HEK293 (cell line): ENCODE measurements around the gene MOSMO.

Source experiments
- CTCF ChIP-seq: fragments of 450-650 bp; formaldehyde crosslinking; IDR thresholded peaks from 2 replicates; pipeline ENCODE4 v1.5.1; 2016; ENCODE audit warnings: missing biosample characterization, missing genetic modification characterization
- KLF16 ChIP-seq: fragments of 450-650 bp; formaldehyde crosslinking; IDR thresholded peaks from 2 replicates; pipeline ENCODE4 v1.5.1; 2017; ENCODE audit warnings: missing biosample characterization, missing genetic modification characterization
- PRDM4 ChIP-seq: fragments of 450-650 bp; formaldehyde crosslinking; IDR thresholded peaks from 2 replicates; pipeline ENCODE4 v1.5.1; 2017; ENCODE audit warnings: missing biosample characterization, missing genetic modification characterization
- YY1 ChIP-seq: fragments of 450-650 bp; formaldehyde crosslinking; IDR thresholded peaks from 2 replicates; pipeline ENCODE4 v1.5.1; 2018; ENCODE audit warnings: missing biosample characterization, missing genetic modification characterization
- ZFP41 ChIP-seq: fragments of 450-650 bp; formaldehyde crosslinking; IDR thresholded peaks from 2 replicates; pipeline ENCODE4 v1.5.1; 2016; ENCODE audit warnings: missing biosample characterization, missing genetic modification characterization, borderline replicate concordance
- ZNF488 ChIP-seq: fragments of 450-650 bp; formaldehyde crosslinking; IDR thresholded peaks from 2 replicates; pipeline ENCODE4 v1.5.1; 2016; ENCODE audit warnings: missing biosample characterization, missing genetic modification characterization
- ZNF510 ChIP-seq: fragments of 450-650 bp; formaldehyde crosslinking; IDR thresholded peaks from 2 replicates; pipeline ENCODE4 v1.5.1; 2018; ENCODE audit warnings: mild to moderate bottlenecking, missing genetic modification characterization, missing biosample characterization; ENCODE audit not compliant: insufficient replicate concordance
- ZNF600 ChIP-seq: fragments of 450-650 bp; formaldehyde crosslinking; IDR thresholded peaks from 2 replicates; pipeline ENCODE4 v1.5.1; 2016; ENCODE audit warnings: missing biosample characterization, missing genetic modification characterization
- ZNF654 ChIP-seq: fragments of 450-650 bp; formaldehyde crosslinking; IDR thresholded peaks from 2 replicates; pipeline ENCODE4 v1.5.1; 2016; ENCODE audit warnings: low read depth, missing biosample characterization, missing genetic modification characterization
- ZNF776 ChIP-seq: fragments of 450-650 bp; formaldehyde crosslinking; IDR thresholded peaks from 2 replicates; pipeline ENCODE4 v1.5.0; 2017; ENCODE audit warnings: missing biosample characterization, missing genetic modification characterization, borderline replicate concordance
- ZSCAN23 ChIP-seq: fragments of 450-650 bp; formaldehyde crosslinking; IDR thresholded peaks from 2 replicates; pipeline ENCODE4 v1.5.1; 2016; ENCODE audit warnings: missing biosample characterization, missing genetic modification characterization
- TF ChIP-seq, protein P1 (sequence below): fragments of 450-650 bp; formaldehyde crosslinking; IDR thresholded peaks from 2 replicates; pipeline ENCODE4 v1.5.1; 2016; ENCODE audit warnings: missing biosample characterization, missing genetic modification characterization

DNA sequence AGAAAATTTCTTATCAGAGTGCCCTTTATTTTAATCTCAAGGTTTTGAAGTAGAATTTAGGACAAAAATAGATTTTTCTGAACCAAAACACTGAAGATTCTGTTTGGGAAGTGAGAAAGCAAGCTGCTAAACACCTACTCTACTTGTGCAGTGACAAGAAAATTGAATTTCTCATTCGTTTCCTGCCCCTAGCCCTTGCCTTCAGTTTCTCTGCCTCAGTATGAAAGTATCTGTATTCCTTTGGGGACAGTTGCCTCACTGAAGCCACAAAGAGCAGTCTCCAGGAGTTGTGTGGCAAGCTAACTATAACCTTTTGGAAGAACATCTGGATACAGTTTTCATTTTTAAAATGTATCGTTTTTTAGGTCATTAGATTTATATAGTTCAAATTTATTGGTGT lies 19.7 kb downstream of the MOSMO start:
- TF ChIP-seq, protein P1, sequence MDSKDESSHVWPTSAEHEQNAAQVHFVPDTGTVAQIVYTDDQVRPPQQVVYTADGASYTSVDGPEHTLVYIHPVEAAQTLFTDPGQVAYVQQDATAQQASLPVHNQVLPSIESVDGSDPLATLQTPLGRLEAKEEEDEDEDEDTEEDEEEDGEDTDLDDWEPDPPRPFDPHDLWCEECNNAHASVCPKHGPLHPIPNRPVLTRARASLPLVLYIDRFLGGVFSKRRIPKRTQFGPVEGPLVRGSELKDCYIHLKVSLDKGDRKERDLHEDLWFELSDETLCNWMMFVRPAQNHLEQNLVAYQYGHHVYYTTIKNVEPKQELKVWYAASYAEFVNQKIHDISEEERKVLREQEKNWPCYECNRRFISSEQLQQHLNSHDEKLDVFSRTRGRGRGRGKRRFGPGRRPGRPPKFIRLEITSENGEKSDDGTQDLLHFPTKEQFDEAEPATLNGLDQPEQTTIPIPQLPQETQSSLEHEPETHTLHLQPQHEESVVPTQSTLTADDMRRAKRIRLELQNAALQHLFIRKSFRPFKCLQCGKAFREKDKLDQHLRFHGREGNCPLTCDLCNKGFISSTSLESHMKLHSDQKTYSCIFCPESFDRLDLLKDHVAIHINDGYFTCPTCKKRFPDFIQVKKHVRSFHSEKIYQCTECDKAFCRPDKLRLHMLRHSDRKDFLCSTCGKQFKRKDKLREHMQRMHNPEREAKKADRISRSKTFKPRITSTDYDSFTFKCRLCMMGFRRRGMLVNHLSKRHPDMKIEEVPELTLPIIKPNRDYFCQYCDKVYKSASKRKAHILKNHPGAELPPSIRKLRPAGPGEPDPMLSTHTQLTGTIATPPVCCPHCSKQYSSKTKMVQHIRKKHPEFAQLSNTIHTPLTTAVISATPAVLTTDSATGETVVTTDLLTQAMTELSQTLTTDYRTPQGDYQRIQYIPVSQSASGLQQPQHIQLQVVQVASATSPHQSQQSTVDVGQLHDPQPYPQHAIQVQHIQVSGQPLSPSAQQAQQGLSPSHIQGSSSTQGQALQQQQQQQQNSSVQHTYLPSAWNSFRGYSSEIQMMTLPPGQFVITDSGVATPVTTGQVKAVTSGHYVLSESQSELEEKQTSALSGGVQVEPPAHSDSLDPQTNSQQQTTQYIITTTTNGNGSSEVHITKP = no peak
- TF ChIP-seq YY1 (tag by site-specific recombination) (no peak), ZNF510 (tag by site-specific recombination) (no peak), ZNF776 (tag by site-specific recombination) (no peak), ZSCAN23 (no peak), ZFP41 (no peak), PRDM4 (tag by site-specific recombination) (no peak), ZNF654 (tag by site-specific recombination) (no peak), KLF16 (tag by site-specific recombination) (no peak), ZNF488 (tag by site-specific recombination) (no peak), CTCF (tag by site-specific recombination) (no peak), ZNF600 (no peak)
